ENCODE measurements around the gene PRKCB. TPM values are rescaled to one million over a fixed set of nuclear protein-coding genes. Genes with fewer than 3 reads are reported as not detected.

PRKCB gene
- total RNA-seq, 1 donor from 2014 or later = 24.1 TPM

DNA sequence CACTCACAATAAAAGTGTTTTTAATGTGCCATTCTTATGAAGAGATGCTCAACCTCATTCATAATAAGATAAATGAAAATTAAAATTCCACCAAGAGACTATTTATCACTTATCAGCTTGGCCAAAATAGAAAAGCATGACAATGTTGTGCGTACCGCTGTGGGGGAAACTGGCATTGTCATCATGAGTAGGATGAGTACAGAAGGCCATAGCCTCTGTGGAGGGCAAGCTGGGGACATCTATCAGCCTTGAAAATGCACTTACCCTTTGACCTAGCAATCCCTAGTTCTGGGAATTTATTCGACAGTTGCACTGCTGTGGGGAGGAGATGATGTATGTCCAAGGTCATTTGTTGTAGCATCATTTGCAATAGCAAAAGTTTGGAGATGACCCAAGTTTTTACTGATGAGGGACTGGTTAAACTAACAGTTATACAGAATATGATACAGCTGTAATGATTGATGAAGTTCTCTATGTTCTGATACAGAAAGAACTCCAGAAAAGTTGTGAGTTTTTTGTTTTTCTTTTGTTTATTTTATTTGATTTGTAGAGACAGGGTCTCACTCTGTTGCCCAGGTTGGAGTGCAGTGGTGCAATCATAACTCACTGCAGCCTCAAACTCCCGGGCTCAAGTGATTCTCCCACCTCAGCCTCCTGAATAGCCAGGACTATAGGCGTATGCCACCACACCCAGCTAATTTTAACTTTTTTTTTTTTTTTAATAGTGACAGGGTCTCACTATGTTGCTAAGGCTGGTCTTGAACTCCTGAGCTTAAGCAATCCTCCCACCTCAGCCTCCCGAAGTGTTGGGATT, 13.7 kb upstream of the PRKCB start:
- DNase-seq = no peak
- intact Hi-C loops (cut with DNase I) = no loop called here
- ATAC-seq = no peak

DNA sequence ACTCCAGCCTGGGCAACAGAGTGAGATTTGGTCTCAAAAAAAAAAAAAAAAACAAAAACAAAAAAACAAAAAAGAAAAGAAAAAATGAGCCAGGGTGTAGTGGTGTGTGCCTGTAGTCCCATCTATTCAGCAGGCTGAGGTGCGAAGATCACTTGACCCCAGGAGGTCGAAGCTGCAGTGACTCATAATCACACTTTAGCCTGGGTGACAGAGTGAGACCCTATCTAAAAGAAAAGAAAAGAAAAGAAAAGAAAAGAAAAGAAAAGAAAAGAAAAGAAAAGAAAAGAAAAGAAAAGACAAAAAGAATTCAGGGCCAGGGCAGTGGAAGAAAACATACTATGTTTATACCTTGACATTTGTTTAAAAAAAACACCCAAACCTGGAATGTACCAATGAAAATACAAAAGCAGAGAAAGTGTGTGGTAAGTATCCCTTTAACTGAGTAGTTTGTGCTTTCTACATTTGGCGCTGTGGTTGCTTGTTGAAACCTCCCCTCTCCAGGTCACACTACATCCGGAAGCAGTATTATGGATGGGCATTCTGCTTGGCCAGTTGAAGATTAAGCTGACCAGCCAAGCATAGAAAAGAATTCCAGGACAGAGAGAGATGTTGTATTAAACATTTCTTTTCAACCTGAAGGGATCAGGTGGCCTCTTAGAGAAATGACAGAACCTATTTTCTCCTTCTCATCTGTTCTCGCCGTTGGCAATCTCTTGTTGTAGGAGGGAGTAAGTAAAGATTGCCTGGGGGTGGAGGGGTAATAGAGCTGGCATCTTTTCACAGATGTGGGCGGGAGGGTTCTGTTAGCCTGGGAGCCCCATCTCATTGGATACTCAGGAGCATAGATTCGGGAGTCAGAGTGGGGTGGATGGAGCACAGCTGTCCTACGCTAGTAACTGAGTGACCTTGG, 12.1 kb upstream of the PRKCB start:
- H3K27me3 ChIP-seq (ENCODE audit: low read depth) = no peaks in the 10 kb centered on the region
- ATAC-seq (no peak), DNase-seq (no peak)
- H3K4me3 ChIP-seq = no peak overlapping the region
- intact Hi-C loops (cut with DNase I) = no loop called here
- H3K4me1 ChIP-seq = peaks cover 9% of the 10 kb centered on the region
- H3K9me3 ChIP-seq = no peaks in the 10 kb centered on the region
- no peaks in the 10 kb centered on the region for H3K36me3 ChIP-seq
- no peak overlapping the region for H3K27ac ChIP-seq
- TF ChIP-seq, protein P1, sequence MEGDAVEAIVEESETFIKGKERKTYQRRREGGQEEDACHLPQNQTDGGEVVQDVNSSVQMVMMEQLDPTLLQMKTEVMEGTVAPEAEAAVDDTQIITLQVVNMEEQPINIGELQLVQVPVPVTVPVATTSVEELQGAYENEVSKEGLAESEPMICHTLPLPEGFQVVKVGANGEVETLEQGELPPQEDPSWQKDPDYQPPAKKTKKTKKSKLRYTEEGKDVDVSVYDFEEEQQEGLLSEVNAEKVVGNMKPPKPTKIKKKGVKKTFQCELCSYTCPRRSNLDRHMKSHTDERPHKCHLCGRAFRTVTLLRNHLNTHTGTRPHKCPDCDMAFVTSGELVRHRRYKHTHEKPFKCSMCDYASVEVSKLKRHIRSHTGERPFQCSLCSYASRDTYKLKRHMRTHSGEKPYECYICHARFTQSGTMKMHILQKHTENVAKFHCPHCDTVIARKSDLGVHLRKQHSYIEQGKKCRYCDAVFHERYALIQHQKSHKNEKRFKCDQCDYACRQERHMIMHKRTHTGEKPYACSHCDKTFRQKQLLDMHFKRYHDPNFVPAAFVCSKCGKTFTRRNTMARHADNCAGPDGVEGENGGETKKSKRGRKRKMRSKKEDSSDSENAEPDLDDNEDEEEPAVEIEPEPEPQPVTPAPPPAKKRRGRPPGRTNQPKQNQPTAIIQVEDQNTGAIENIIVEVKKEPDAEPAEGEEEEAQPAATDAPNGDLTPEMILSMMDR (IDR thresholded peaks at IDR 0.05) = no peak

More for the DNA sequence above, 13.7 kb upstream of the PRKCB start:
- no peak overlapping the region for H3K27ac ChIP-seq
- no peaks in the 10 kb centered on the region for H3K9me3 ChIP-seq
- no peaks in the 10 kb centered on the region for H3K27me3 ChIP-seq (ENCODE audit: low read depth)
- no peak overlapping the region for H3K4me3 ChIP-seq
- TF ChIP-seq, protein P1 (IDR thresholded peaks at IDR 0.05) = no peak
- H3K36me3 ChIP-seq = no peaks in the 10 kb centered on the region
- peaks cover 9% of the 10 kb centered on the region for H3K4me1 ChIP-seq

DNA sequence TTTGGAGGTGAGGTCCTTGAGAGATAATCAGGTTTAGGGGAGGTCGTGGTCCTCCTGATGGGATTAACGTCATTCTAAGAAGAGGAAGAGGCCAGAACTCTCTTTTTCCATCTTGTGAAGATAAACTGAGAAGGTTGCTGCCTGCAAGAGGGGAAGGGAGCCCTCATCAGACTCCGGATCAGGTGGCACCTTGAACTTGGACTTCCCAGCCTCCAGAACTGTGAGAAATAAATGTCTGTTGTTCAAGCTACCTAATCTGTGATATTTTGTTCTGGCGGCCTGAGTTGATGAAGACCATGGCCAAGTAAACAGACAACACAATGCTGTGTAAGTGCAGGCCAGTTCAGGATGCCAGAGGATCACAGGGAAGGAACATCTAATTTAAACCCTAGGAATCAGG, 10.9 kb upstream of the PRKCB start:
- ATAC-seq (no peak), DNase-seq (no peak)
- Histone ChIP-seq H3K9me3 (peaks cover 10% of the 10 kb centered on the region), H3K27ac (no peak overlapping the region), H3K27me3 (ENCODE audit: low read depth) (no peaks in the 10 kb centered on the region), H3K4me1 (peaks cover 9% of the 10 kb centered on the region), H3K36me3 (no peaks in the 10 kb centered on the region), H3K4me3 (no peak overlapping the region)
- TF ChIP-seq, protein P1 (IDR thresholded peaks at IDR 0.05) = no peak
- intact Hi-C loops (cut with DNase I) = no loop called here

DNA sequence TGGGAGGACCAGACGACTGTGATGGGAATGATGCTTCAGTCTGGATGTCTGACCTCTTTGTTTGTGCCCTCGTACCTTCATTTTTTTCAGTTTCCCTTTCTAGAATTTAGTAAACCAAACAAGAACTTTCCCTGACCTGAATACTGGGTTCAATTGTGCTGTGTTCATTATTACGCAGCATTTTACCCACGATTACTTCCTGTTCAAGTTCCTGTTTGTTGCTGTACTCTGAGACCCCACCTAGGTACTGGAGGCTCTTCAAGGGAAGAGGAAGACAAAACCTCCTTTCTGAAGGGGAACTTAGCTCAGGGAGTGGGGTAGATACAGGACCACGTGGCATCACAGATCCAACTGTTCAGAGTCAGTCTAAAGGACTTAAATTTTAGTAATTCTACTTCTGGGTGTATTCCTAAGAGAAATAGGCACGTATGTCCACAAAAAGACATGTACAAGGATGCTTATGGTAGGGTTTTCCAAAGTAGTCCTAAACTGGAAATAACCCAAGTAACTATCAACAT, 9.2 kb upstream of the PRKCB start:
- Histone ChIP-seq H3K4me1 (peaks cover 9% of the 10 kb centered on the region), H3K27ac (no peak overlapping the region), H3K9me3 (peaks cover 17% of the 10 kb centered on the region), H3K4me3 (no peak overlapping the region), H3K36me3 (no peaks in the 10 kb centered on the region), H3K27me3 (ENCODE audit: low read depth) (no peaks in the 10 kb centered on the region)
- intact Hi-C loops (cut with DNase I) = no loop called here
- ATAC-seq = peak; percentile 67 to 87
- TF ChIP-seq, protein P1 (IDR thresholded peaks at IDR 0.05) = no peak
- DNase-seq = no peak

DNA sequence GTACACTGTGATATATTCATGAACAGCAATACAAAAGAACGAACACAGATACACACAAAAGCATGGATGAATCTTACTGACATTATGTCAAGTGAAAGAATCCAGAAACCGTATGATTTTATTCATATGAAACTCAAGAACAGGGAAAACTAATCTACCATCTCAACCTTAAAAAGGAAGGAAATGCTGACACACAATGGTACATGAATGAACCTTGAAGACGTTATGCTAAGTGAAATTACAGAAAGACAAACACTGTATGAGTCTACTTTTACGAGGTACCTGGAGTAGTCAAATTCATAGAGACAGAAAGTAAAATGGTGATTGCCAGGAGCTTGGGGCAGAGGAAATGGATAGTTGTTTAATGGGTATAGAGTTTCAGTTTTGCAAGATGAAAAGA, 8.7 kb upstream of the PRKCB start:
- H3K4me1 ChIP-seq = peaks cover 9% of the 10 kb centered on the region
- TF ChIP-seq, protein P1 (IDR thresholded peaks at IDR 0.05) = no peak
- no peak overlapping the region for H3K4me3 ChIP-seq
- no peaks in the 10 kb centered on the region for H3K27me3 ChIP-seq (ENCODE audit: low read depth)
- intact Hi-C loops (cut with DNase I) = no loop called here
- H3K36me3 ChIP-seq = no peaks in the 10 kb centered on the region
- H3K9me3 ChIP-seq = peaks cover 17% of the 10 kb centered on the region
- H3K27ac ChIP-seq = no peak overlapping the region
- DNase-seq = no peak
- ATAC-seq = no peak
